Kidney glomerular epithelial cell (primary cell): ENCODE measurements around the gene NOL11.
A peak's percentile ranks its signal among the peaks of the same experiment; 100 is the strongest.
"Not testable (repeated sequence)": the region's sequence is repeated elsewhere in the genome, so short reads cannot be mapped to it uniquely, and the experiment has no call there.

ENCODE experiments used
- DNase-seq: peaks from one replicate; lab custom pipeline; 2025; lab: John Stamatoyannopoulos, UW

The NOL11 gene

GRCh38 chr17:67708378-67708777 is 9.4 kb upstream of the NOL11 start:
- no peak for DNase-seq

GRCh38 chr17:67711916-67712315 is 5.8 kb upstream of the NOL11 start:
- DNase-seq: no peak

- no peak for DNase-seq
These were observed 5.4 kb upstream of the NOL11 start for GRCh38 chr17:67712375-67712774.

GRCh38 chr17:67713169-67713568 is 4.6 kb upstream of the NOL11 start:
- DNase-seq: no peak

- DNase-seq: peak; percentile 93
These were observed 1.3 kb upstream of the NOL11 start for GRCh38 chr17:67716405-67716798.

GRCh38 chr17:67717192-67717623 is 528 bp upstream of the NOL11 start:
- no peak for DNase-seq

GRCh38 chr17:67718325-67718941 is 697 bp downstream of the NOL11 start:
- DNase-seq: peak; percentile 33

- no peak for DNase-seq
These were observed 7.6 kb downstream of the NOL11 start for GRCh38 chr17:67725373-67725791.

- DNase-seq: no peak
These were observed 8.1 kb downstream of the NOL11 start for GRCh38 chr17:67725807-67726206.

GRCh38 chr17:67727152-67728039 is 9.7 kb downstream of the NOL11 start:
- DNase-seq: not testable (repeated sequence)

GRCh38 chr17:67729903-67730302 is 12.2 kb downstream of the NOL11 start:
- DNase-seq: no peak

- DNase-seq: no peak
These were observed 13.0 kb downstream of the NOL11 start for GRCh38 chr17:67730731-67731130.

GRCh38 chr17:67733449-67733848 is 15.7 kb downstream of the NOL11 start:
- no peak for DNase-seq

GRCh38 chr17:67737145-67737544 is 19.4 kb downstream of the NOL11 start:
- no peak for DNase-seq

GRCh38 chr17:67742025-67742424 is 24.3 kb downstream of the NOL11 start:
- no peak for DNase-seq

GRCh38 chr17:67746704-67747571 is 29.2 kb downstream of the NOL11 start:
- no peak for DNase-seq

GRCh38 chr17:67747681-67748235 is 30.0 kb downstream of the NOL11 start:
- no peak for DNase-seq

- no peak for DNase-seq
These were observed 32.3 kb downstream of the NOL11 start for GRCh38 chr17:67750067-67750466.

- DNase-seq: no peak
These were observed 33.7 kb downstream of the NOL11 start for GRCh38 chr17:67751101-67752074.

- DNase-seq: not testable (repeated sequence)
These were observed 34.4 kb downstream of the NOL11 start for GRCh38 chr17:67752160-67752559.

GRCh38 chr17:67753026-67753425 is 35.3 kb downstream of the NOL11 start:
- no peak for DNase-seq
